HepG2 (cell line): Measurements from ENCODE around the gene SPINK8. TPM values are rescaled to one million over a fixed set of nuclear protein-coding genes. Genes with fewer than 3 reads are reported as not detected.

ENCODE experiments used
- ATAC-seq: fragments of 200-7000 bp; cut with Tn5 transposase; 3 replicates; pipeline ENCODE4 v1.9.1; 2020; ENCODE audit warnings: mild to moderate bottlenecking, moderate library complexity
- BruUV-seq: library from RNA; stranded (reverse); fragments of 400-500 nt; replicated peaks from 2 replicates; lab custom pipeline; 2021; lab: Mats Ljungman, UMichigan
- CTCF ChIA-PET: fragments of 300-600 bp; formaldehyde crosslinking; extraction: SDS; loops from one replicate; lab custom pipeline; 2021; ENCODE audit warnings: low total read pairs, inconsistent platforms, low intra/inter-chr PET ratio; lab: Yijun Ruan, JAX
- POLR2A ChIA-PET: fragments of 350-600 bp; sonication (Branson Sonifier 250); formaldehyde crosslinking; loops from one replicate; lab custom pipeline; 2020; ENCODE audit warnings: antibody characterized with exemption, inconsistent platforms; lab: Yijun Ruan, JAX
- DNase-seq: peaks from one replicate; pipeline ENCODE4 v3.0.0-alpha.2; 2015; ENCODE audit warnings: low spot score
- FAIRE-seq: peaks from 3 replicates; lab custom pipeline; 2011; peaks lifted over from hg19 to GRCh38; lab: Jason Lieb, UNC
- H2AFZ ChIP-seq: one replicate; pipeline ENCODE4 v1.6.1; 2011; ENCODE audit warnings: low read length, inconsistent platforms
- H3K27ac ChIP-seq: fragments of 300-600 bp; 3 replicates; pipeline ENCODE4 v1.8.0; 2011; ENCODE audit warnings: mixed run types, mild to moderate bottlenecking, mixed read lengths, low read length, inconsistent platforms; ENCODE audit not compliant: insufficient read depth; ENCODE audit errors: extremely low read length
- H3K27me3 ChIP-seq, 2 experiments: fragments of 200-600 bp in 1 of 2; 2 replicates in 1 of 2; 3 replicates in 1 of 2; pipeline versions ENCODE4 v1.6.0 to v1.8.0; 2011; ENCODE audit warnings: low read length in 2 of 2, mild to moderate bottlenecking in 2 of 2, moderate library complexity in 2 of 2, inconsistent platforms in 1 of 2; ENCODE audit not compliant: insufficient read depth in 2 of 2, control insufficient read depth in 1 of 2
- H3K36me3 ChIP-seq, 2 experiments: fragments of 200-600 bp in 1 of 2; replicated peaks in 1 of 2; 2 replicates in 1 of 2; 3 replicates in 1 of 2; pipeline versions ENCODE4 v1.5.1 to v1.8.0; 2011; ENCODE audit warnings: low read length in 2 of 2, inconsistent platforms in 1 of 2; ENCODE audit not compliant: insufficient read depth in 2 of 2, control insufficient read depth in 1 of 2
- H3K4me1 ChIP-seq: 2 replicates; pipeline ENCODE4 v1.5.1; 2012; ENCODE audit warnings: low read length, inconsistent platforms; ENCODE audit not compliant: insufficient read depth
- H3K4me2 ChIP-seq: 2 replicates; pipeline ENCODE4 v1.6.0; 2011; ENCODE audit warnings: low read depth, low read length, inconsistent platforms
- H3K4me3 ChIP-seq, 3 experiments: fragments of 200-600 bp in 1 of 3; sonication (generic), shearing (Covaris generic) in 1 of 3; replicated peaks in 1 of 3; 2 replicates each; pipeline ENCODE4 v1.5.1; 2011 to 2016; ENCODE audit warnings: low read length in 3 of 3, inconsistent platforms in 2 of 3, low read depth in 2 of 3, mild to moderate bottlenecking in 2 of 3, control low read depth in 1 of 3, mixed read lengths in 1 of 3; ENCODE audit not compliant: insufficient read depth in 1 of 3
- H3K79me2 ChIP-seq: one replicate; pipeline ENCODE4 v1.6.1; 2011; ENCODE audit warnings: low read length, inconsistent platforms; ENCODE audit not compliant: insufficient read depth
- H3K9ac ChIP-seq: 2 replicates; pipeline ENCODE4 v1.6.0; 2011; ENCODE audit warnings: mild to moderate bottlenecking, low read depth, low read length, inconsistent platforms; ENCODE audit not compliant: insufficient read depth
- H3K9me3 ChIP-seq: 2 replicates; pipeline ENCODE4 v1.5.1; 2012; ENCODE audit warnings: mild to moderate bottlenecking, low read length
- H4K20me1 ChIP-seq: 2 replicates; pipeline ENCODE4 v1.6.0; 2011; ENCODE audit warnings: inconsistent platforms, mild to moderate bottlenecking, low read length, moderate library complexity; ENCODE audit not compliant: insufficient read depth
- DDIT3 ChIP-seq: sonication (generic); formaldehyde crosslinking; IDR thresholded peaks from 2 replicates; pipeline ENCODE4 v1.4.0; 2020; ENCODE audit warnings: mild to moderate bottlenecking, missing genetic modification reagents
- HNRNPL ChIP-seq: fragments of 200-400 bp; formaldehyde crosslinking; IDR thresholded peaks from 2 replicates; pipeline ENCODE4 v1.6.1; 2017; ENCODE audit warnings: mild to moderate bottlenecking, low read depth, low read length
- PLSCR1 ChIP-seq: sonication (generic); formaldehyde crosslinking; IDR thresholded peaks from 2 replicates; pipeline ENCODE4 v1.5.0; 2020; ENCODE audit warnings: missing genetic modification reagents, mild to moderate bottlenecking, borderline replicate concordance
- TOPORS ChIP-seq: sonication (generic); formaldehyde crosslinking; IDR thresholded peaks from 2 replicates; pipeline ENCODE4 v1.8.0; 2023; ENCODE audit warnings: mild to moderate bottlenecking, missing genetic modification reagents
- ZNF644 ChIP-seq: IDR thresholded peaks from 2 replicates; pipeline ENCODE4 v1.6.1; 2016; ENCODE audit warnings: low read depth
- ZNF747 ChIP-seq: sonication (generic); formaldehyde crosslinking; IDR thresholded peaks from 2 replicates; pipeline ENCODE4 v1.8.1; 2023; ENCODE audit warnings: missing genetic modification reagents, mild to moderate bottlenecking, borderline replicate concordance
- ZSCAN9 ChIP-seq: IDR thresholded peaks from 2 replicates; pipeline ENCODE4 v1.6.1; 2016; ENCODE audit warnings: borderline replicate concordance
- WGBS: methylation state at CpG from one replicate; pipeline ENCODE4 v1.1.6; 2017; ENCODE audit warnings: low lambda C conversion rate; 5-methylcytosine and 5-hydroxymethylcytosine counted together
- in situ Hi-C: cut with HindIII; loops from 2 replicates; pipeline ENCODE4 v1.10.0; 2017; ENCODE audit warnings: low pct_unique_long_range_greater_than_20kb; ENCODE audit not compliant: extremely low pct_ligation_motif_present
- intact Hi-C: fragments of 100-400 bp; cut with micrococcal nuclease; formaldehyde crosslinking; loops from one replicate; pipeline ENCODE4 v1.10.0; 2022; ENCODE audit not compliant: unreplicated experiment
- polyA plus RNA-seq, 8 experiments: library from polyadenylated mRNA; depleted of rRNA in 3 of 8; stranded (reverse) in 7 of 8; unstranded in 1 of 8; fragments of >200 nt; fragmentation: Illumina TruSeq in 4 of 8; extraction: Trizol in 4 of 8; gene quantifications; 2 replicates each; pipeline versions ENCODE4 v1.2.1 to v1.2.3, GENCODE V29; 2011 to 2016; ENCODE audit warnings: low read depth in 4 of 8, missing spikeins in 1 of 8, mixed read lengths in 1 of 8; ENCODE audit not compliant: insufficient read depth in 1 of 8
- total RNA-seq, 5 experiments: library from RNA; depleted of rRNA; stranded (reverse); fragments of >200 nt; fragmentation: Illumina TruSeq; extraction: Trizol; gene quantifications; 2 replicates each; pipeline ENCODE4 v1.2.3, GENCODE V29; 2016; ENCODE audit warnings: low read depth in 1 of 5

SPINK8 gene
- total and polyA plus RNA-seq, 2 of the 13 experiments (the other 11 are each of a cell fraction or from before 2014, with no cell fraction given): not detected

GRCh38 chr3:48306290-48306689 lies 27.2 kb downstream of the SPINK8 start (continued):
- TF ChIP-seq DDIT3 (CRISPR knock-in tag): no peak
- TF ChIP-seq HNRNPL: no peak
- TF ChIP-seq ZSCAN9: no peak

- no peaks in the 10 kb centered on the region for H3K36me3 ChIP-seq
- H3K79me2 ChIP-seq: peaks cover 2% of the 10 kb centered on the region
- WGBS: 1% methylated on average over 2 of the region's 2 CpGs
- no peak overlapping the region for H3K4me3 ChIP-seq
- POLR2A ChIA-PET: no interaction called here
- FAIRE-seq (no peak), DNase-seq (no peak), ATAC-seq (no peak)
- TF ChIP-seq ZNF747 (CRISPR knock-in tag) (no peak), TOPORS (CRISPR knock-in tag) (no peak), PLSCR1 (no peak), ZNF644 (CRISPR knock-in tag) (no peak)
- no peaks in the 10 kb centered on the region for H4K20me1 ChIP-seq
- in situ Hi-C loops: no loop called here
- H3K27me3 ChIP-seq: peaks cover 0 to 2% of the 10 kb centered on the region in 2 experiments; a peak in 3 of 5 replicates
- intact Hi-C loops: no loop called here
- no peak overlapping the region for H2AFZ ChIP-seq
- no peak overlapping the region for H3K4me2 ChIP-seq
- H3K9ac ChIP-seq: no peak overlapping the region
- no TSS peak for BruUV-seq
- CTCF ChIA-PET: no interaction called here
- peaks cover 16% of the 10 kb centered on the region for H3K4me1 ChIP-seq
- no peak overlapping the region for H3K27ac ChIP-seq
- no peaks in the 10 kb centered on the region for H3K9me3 ChIP-seq
These were observed 28.1 kb downstream of the SPINK8 start for GRCh38 chr3:48305396-48305795.
